Transverse colon (tissue), 4 donors: ENCODE results near the gene BTG4.

ENCODE experiments used
- CTCF ChIP-seq, 5 experiments: fragments of 200-600 bp in 3 of 5; fragments of 450-650 bp in 2 of 5; sonication (generic) in 3 of 5; IDR thresholded peaks; 1 replicate in 2 of 5; 2 replicates in 3 of 5; pipeline ENCODE4 v1.5.1; 2016 to 2017; ENCODE audit warnings: antibody characterized with exemption in 5 of 5, inconsistent platforms in 3 of 5, mild to moderate bottlenecking in 2 of 5, moderate library complexity in 1 of 5
- EP300 ChIP-seq: sonication (generic); formaldehyde crosslinking; IDR thresholded peaks from one replicate; pipeline ENCODE4 v1.6.1; 2017; ENCODE audit warnings: antibody characterized with exemption, low read depth
- POLR2A ChIP-seq: fragments of 450-650 bp; IDR thresholded peaks from one replicate; pipeline ENCODE4 v1.6.1; 2016; ENCODE audit warnings: antibody characterized with exemption, mild to moderate bottlenecking, moderate library complexity
- POLR2AphosphoS5 ChIP-seq, 3 donors: sonication (generic); formaldehyde crosslinking; IDR thresholded peaks; one replicate each; pipeline ENCODE4 v1.6.1; 2016; ENCODE audit warnings: antibody characterized with exemption in 3 of 3

DNA sequence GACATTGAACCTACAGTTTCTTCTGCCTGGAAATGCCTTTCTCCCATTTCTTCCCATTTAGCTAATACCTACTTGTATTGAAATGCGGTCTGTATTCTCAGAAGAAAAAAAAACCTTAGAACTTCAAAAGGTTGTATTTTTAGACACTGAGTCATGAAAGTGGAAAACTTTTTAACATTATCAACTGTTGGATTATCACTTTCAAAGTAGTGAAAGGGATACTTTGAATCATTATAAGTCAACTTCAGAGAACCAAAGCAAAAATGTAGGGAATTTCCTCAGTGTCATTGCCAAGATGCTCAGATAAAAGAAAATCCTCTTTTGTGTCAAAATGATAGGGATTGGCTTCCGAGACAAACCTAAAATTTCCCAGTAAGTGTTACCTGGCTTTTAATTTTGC, 8.9 kb upstream of the BTG4 start:
- TF ChIP-seq CTCF (IDR thresholded peaks at IDR 0.05) = no peak
- TF ChIP-seq POLR2A = no peak
- no peak for TF ChIP-seq POLR2AphosphoS5 (IDR thresholded peaks at IDR 0.05)
- TF ChIP-seq EP300 = no peak
